NT2/D1 (cell line): Measurements from ENCODE around the gene SCD5.

Experiments
- DNase-seq: peaks from one replicate; pipeline ENCODE4 v3.0.0-alpha.2; 2011; ENCODE audit warnings: low read depth, low spot score
- H3K27me3 ChIP-seq: 2 replicates; pipeline ENCODE4 v1.6.0; 2011; ENCODE audit warnings: mild to moderate bottlenecking; ENCODE audit not compliant: insufficient read length, insufficient read depth
- H3K36me3 ChIP-seq: 2 replicates; pipeline ENCODE4 v1.6.1; 2011; ENCODE audit warnings: mild to moderate bottlenecking, low read length, mixed read lengths; ENCODE audit not compliant: insufficient read depth, insufficient read length
- H3K4me1 ChIP-seq: 2 replicates; pipeline ENCODE4 v1.5.1; 2011; ENCODE audit not compliant: insufficient read depth, insufficient read length
- H3K4me3 ChIP-seq: 2 replicates; pipeline ENCODE4 v1.5.1; 2011; ENCODE audit warnings: low read depth; ENCODE audit not compliant: insufficient read length
- H3K9ac ChIP-seq: 2 replicates; pipeline ENCODE4 v1.6.0; 2011; ENCODE audit warnings: low read depth; ENCODE audit not compliant: insufficient read length
- H3K9me3 ChIP-seq: 2 replicates; pipeline ENCODE4 v1.5.1; 2011; ENCODE audit warnings: mild to moderate bottlenecking, low read length; ENCODE audit not compliant: insufficient read depth
- SUZ12 ChIP-seq: IDR thresholded peaks from 2 replicates; pipeline ENCODE4 v1.6.1; 2011; ENCODE audit not compliant: insufficient read length, insufficient read depth; ENCODE audit errors: extremely low read depth
- YY1 ChIP-seq: IDR thresholded peaks from 2 replicates; pipeline ENCODE4 v1.6.1; 2011; ENCODE audit not compliant: insufficient read length, insufficient read depth
- ZNF274 ChIP-seq: IDR thresholded peaks from 2 replicates; pipeline ENCODE4 v1.6.1; 2011; ENCODE audit warnings: mild to moderate bottlenecking, low read depth, low read length

Gene SCD5

DNA sequence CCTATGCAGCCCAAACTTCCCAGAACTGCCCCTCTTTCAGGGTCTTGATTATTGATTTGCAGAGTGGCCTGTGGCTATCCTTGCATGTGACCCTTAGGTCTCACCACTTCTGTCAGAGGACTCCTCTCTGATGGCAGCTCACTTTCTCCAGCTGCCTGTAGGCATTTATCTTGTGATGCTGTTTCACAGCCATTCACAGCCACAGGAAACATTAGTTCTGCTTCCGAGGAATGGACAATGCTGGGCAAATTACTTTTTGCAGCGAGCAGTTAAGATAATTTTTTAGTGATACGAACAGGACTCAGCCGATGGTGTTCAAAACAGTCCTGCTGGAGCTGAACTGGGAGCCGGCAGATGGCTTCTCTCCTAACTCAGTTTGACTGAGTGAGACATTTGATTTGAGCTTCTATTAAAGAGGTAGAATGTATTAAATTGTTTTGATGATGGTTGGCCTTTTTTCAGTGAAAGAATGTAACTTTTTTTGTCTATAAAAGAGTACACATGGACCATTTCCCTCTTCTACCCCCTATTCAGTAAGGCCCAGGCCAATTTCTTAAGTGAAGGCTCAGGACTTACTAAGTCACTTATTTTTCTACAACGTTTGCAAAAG is 178.4 kb downstream of the SCD5 start:
- no peak overlapping the region for H3K4me3 ChIP-seq
- no peaks in the 10 kb centered on the region for H3K36me3 ChIP-seq
- H3K4me1 ChIP-seq = no peaks in the 10 kb centered on the region
- no peak for DNase-seq
- no peak overlapping the region for H3K9ac ChIP-seq
- H3K9me3 ChIP-seq = no peaks in the 10 kb centered on the region
- no peak for TF ChIP-seq SUZ12
- TF ChIP-seq YY1 = no peak
- no peak for TF ChIP-seq ZNF274
- H3K27me3 ChIP-seq = no peaks in the 10 kb centered on the region

DNA sequence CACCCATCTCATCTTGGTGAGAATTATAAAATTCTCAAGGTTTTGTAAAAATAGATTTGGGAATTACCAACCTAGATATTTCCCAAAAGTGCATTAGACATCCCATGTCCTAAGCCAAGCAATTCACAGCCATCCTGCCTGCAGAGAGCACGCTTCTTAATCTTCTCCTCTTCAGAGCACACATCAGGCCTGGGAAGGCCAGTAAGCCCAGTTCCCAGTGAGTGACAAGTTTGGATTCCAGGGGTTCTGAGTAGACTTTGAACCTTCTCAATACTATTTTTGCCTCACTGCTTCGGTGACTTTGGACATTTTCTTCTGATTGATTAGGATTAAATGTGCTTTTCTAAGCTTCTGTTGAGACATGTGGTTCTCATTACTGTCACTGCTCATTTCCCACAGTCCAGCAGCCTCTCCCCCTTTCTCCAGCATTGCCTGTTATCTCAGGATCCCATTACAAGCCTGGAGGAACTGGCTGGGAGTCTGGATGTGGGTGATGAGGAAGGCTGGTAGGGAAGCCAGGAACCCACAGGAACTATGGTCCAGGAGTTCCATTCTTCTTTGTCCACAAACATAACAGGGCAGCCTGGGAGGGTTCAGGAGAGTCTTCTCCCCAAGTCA is 180.4 kb downstream of the SCD5 start:
- no peak for DNase-seq
- no peak overlapping the region for H3K4me3 ChIP-seq
- no peaks in the 10 kb centered on the region for H3K27me3 ChIP-seq
- no peaks in the 10 kb centered on the region for H3K4me1 ChIP-seq
- H3K36me3 ChIP-seq = no peaks in the 10 kb centered on the region
- H3K9ac ChIP-seq = no peak overlapping the region
- H3K9me3 ChIP-seq = no peaks in the 10 kb centered on the region
- no peak for TF ChIP-seq ZNF274
- no peak for TF ChIP-seq SUZ12
- TF ChIP-seq YY1 = no peak

DNA sequence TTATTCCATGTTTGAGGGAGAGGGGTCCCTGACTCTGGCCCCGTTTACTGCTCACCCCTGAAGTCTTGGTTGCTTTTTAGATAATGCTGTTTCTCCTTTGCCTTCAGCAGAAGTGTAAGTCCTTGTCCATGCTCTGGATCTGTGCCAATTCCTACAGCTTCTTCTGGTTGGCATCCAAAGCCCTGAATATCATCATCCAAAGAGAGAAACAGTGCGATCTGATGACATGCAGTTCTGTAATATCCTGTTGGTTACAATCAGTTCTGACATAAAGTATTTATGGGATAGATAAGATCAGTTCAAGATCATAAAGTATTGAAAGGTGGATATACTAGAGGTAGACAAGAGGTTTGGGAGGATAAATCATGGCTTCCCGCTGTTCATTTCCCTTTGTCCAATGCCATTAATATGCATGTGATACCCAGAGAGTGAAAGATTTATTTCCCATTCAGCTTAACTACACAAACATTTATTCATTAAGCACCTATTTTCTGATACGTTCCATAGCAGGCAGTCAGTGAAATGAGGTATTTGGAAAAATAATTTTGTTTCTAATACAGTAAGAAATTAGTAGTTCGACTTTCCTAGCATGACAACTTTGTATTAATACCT is 183.7 kb downstream of the SCD5 start:
- Histone ChIP-seq H3K9me3 (no peaks in the 10 kb centered on the region), H3K9ac (no peak overlapping the region), H3K27me3 (no peaks in the 10 kb centered on the region), H3K36me3 (no peaks in the 10 kb centered on the region), H3K4me1 (no peaks in the 10 kb centered on the region), H3K4me3 (no peak overlapping the region)
- TF ChIP-seq ZNF274 (no peak), YY1 (no peak), SUZ12 (no peak)
- DNase-seq = no peak

DNA sequence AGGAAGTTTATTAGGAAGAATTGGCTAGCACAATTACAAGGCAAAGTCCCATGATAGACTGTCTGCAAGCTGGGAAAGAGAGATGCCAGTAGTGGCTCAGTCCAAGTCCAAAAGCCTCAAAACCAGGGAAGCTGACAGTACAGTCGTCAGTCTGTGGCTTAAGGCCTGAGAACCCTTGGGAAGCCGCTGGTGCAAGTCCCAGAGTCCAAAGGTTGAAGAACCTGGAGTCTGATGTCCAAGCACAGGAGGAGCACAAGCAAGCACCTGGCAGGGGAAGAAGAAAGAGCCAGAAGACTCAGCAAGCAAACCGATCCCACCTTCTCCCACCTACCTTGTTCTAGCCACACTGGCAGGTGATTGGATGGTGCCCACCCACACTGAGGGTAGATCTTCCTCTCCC is 185.5 kb downstream of the SCD5 start:
- no peaks in the 10 kb centered on the region for H3K9me3 ChIP-seq
- H3K27me3 ChIP-seq = no peaks in the 10 kb centered on the region
- no peaks in the 10 kb centered on the region for H3K36me3 ChIP-seq
- H3K4me3 ChIP-seq = no peak overlapping the region
- TF ChIP-seq YY1 (no peak), ZNF274 (no peak), SUZ12 (no peak)
- DNase-seq = no peak
- H3K4me1 ChIP-seq = no peaks in the 10 kb centered on the region
- H3K9ac ChIP-seq = no peak overlapping the region

- no peak for TF ChIP-seq YY1
- H3K4me3 ChIP-seq = no peak overlapping the region
- DNase-seq = no peak
- H3K27me3 ChIP-seq = no peaks in the 10 kb centered on the region
- H3K4me1 ChIP-seq = no peaks in the 10 kb centered on the region
- no peak overlapping the region for H3K9ac ChIP-seq
- no peaks in the 10 kb centered on the region for H3K36me3 ChIP-seq
- H3K9me3 ChIP-seq = no peaks in the 10 kb centered on the region
These were observed 186.6 kb downstream of the SCD5 start for GRCh38 chr4:82611982-82612381.

GRCh38 chr4:82611527-82611926 is 187.1 kb downstream of the SCD5 start:
- no peak for TF ChIP-seq SUZ12
- TF ChIP-seq YY1 = no peak
- no peak for TF ChIP-seq ZNF274
- no peak for DNase-seq

GRCh38 chr4:82610041-82610440 is 188.6 kb downstream of the SCD5 start:
- Histone ChIP-seq H3K4me1 (no peaks in the 10 kb centered on the region), H3K4me3 (no peak overlapping the region), H3K9ac (no peak overlapping the region), H3K9me3 (no peaks in the 10 kb centered on the region), H3K36me3 (no peaks in the 10 kb centered on the region), H3K27me3 (no peaks in the 10 kb centered on the region)
- no peak for DNase-seq
- no peak for TF ChIP-seq SUZ12
- TF ChIP-seq YY1 = no peak
- TF ChIP-seq ZNF274 = no peak

More at GRCh38 chr4:82611527-82611926, 187.1 kb downstream of the SCD5 start:
- no peaks in the 10 kb centered on the region for H3K9me3 ChIP-seq
- H3K9ac ChIP-seq = no peak overlapping the region
- H3K27me3 ChIP-seq = no peaks in the 10 kb centered on the region
- H3K4me3 ChIP-seq = no peak overlapping the region
- no peaks in the 10 kb centered on the region for H3K36me3 ChIP-seq
- H3K4me1 ChIP-seq = no peaks in the 10 kb centered on the region
